DND-41 (cell line): Measurements from ENCODE around the gene SPP2.

Source experiments
- CTCF ChIP-seq: IDR thresholded peaks from 2 replicates; pipeline ENCODE4 v1.5.1; 2012; ENCODE audit warnings: borderline replicate concordance, low read length, moderate library complexity, mild to moderate bottlenecking; ENCODE audit not compliant: poor library complexity, severe bottlenecking; ENCODE audit errors: extremely low read depth
- EZH2 ChIP-seq: IDR thresholded peaks from 3 replicates; pipeline ENCODE4 v1.6.1; 2012; ENCODE audit warnings: borderline replicate concordance, low read depth, mild to moderate bottlenecking, moderate library complexity, low read length, inconsistent platforms; ENCODE audit not compliant: severe bottlenecking

- TF ChIP-seq CTCF (no peak), EZH2 (no peak)
Measured at GRCh38 chr2:234096164-234096563, 45.7 kb downstream of the SPP2 start.
